ENCODE data around the gene VEGFB. TPM values are rescaled to one million over a fixed set of nuclear protein-coding genes. Genes with fewer than 3 reads are reported as not detected.
A peak's percentile ranks its signal among the peaks of the same experiment; 100 is the strongest.

VEGFB gene
- total RNA-seq, 2 donors from 2014 or later: 58.9 to 78.4 TPM

GRCh38 chr11:64239662-64240434, 5.5 kb downstream of the VEGFB start:
- Mint-ChIP-seq H3K4me3 (peak overlapping the region; percentile 76), H3K27me3 (ENCODE audit: insufficient read depth) (no peaks in the 10 kb centered on the region), H3K4me1 (peaks cover 13% of the 10 kb centered on the region), H3K36me3 (ENCODE audit: low read depth) (peaks cover 33% of the 10 kb centered on the region), H3K9me3 (no peaks in the 10 kb centered on the region), H3K27ac (peak overlapping the region; percentile 96)
- Histone ChIP-seq H3K9me3 (ENCODE audit: control insufficient read depth, low read length) (no peaks in the 10 kb centered on the region), H3K27ac (ENCODE audit: low read depth, low read length) (peak overlapping the region; percentile 74), H3K4me3 (ENCODE audit: low read length) (peak overlapping the region; percentile 95), H3K27me3 (ENCODE audit: control insufficient read depth, insufficient read depth, low read length, poor library complexity, severe bottlenecking) (no peaks in the 10 kb centered on the region), H3K9ac (ENCODE audit: extremely low read depth, low read length, poor library complexity, severe bottlenecking) (peak overlapping the region; percentile 81), H3K36me3 (ENCODE audit: control insufficient read depth, insufficient read depth, low read length) (peaks cover 28% of the 10 kb centered on the region), H3K4me1 (ENCODE audit: control insufficient read depth, insufficient read depth, low read length) (peaks cover 4% of the 10 kb centered on the region)
- WGBS, 2 experiments (ENCODE audit: insufficient coverage in 1 of 2, insufficient read length in 1 of 2): 86 to 90% methylated on average over 10 to 11 of the region's 11 CpGs
- TF ChIP-seq CTCF (conservative IDR thresholded peaks at IDR 0.05): no peak
- DNase-seq: no peak

DNA sequence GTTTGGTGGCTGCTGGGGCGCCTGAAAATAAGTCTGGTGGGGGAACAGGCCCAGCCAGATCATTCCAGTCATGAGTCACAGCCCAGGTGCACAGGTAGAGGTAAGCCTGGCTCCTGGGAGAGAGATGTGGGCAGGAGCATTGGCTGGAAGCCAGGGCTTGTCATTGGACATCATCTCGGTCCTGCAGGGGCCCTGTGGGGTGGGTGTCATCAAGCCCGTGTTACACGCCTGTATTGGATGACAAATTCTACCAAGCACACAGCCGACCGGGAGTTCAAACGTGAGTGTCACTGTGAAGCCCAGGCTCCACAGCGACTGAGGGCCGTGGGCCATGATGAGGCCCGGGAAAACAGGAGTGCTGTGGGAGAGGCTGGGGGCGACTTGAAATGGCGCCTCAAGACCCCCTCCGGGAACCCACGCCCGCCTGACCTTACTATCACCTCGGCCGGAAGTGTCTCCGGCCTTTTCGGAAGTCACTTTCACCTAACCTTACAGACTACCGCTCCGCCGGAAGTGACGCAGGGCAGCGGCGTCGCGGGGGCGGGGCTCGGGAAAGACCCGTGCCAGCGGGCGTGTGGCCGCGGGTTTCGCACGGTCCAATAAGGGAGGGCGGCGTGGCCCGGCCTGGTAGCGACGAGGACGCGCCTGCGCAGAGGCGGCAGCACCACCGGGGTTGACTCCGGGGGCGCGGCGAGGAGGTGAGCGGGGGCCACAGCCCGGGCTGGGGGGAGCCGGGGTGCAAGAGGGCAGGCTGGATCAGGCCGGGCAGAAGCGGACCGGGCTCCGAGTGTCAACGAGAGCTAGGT, 6.3 kb downstream of the VEGFB start, which contains the start of gene FKBP2:
FKBP2 (plus strand) TSS at position 661 of the 806 bp plus-strand sequence. CDS start 1,293 bp downstream, outside the sequence.
- Histone ChIP-seq H3K9ac (ENCODE audit: extremely low read depth, low read length, poor library complexity, severe bottlenecking) (peak within 1 kb of the TSS; percentile 81), H3K27me3 (ENCODE audit: control insufficient read depth, insufficient read depth, low read length, poor library complexity, severe bottlenecking) (no peaks in the 10 kb centered on the region), H3K27ac (ENCODE audit: low read depth, low read length) (peak within 1 kb of the TSS; percentile 99), H3K4me1 (ENCODE audit: control insufficient read depth, insufficient read depth, low read length) (peaks cover 4% of the 10 kb centered on the region), H3K4me3 (ENCODE audit: low read length) (peak within 1 kb of the TSS; percentile 95), H3K9me3 (ENCODE audit: control insufficient read depth, low read length) (no peaks in the 10 kb centered on the region), H3K36me3 (ENCODE audit: control insufficient read depth, insufficient read depth, low read length) (peaks cover 28% of the 10 kb centered on the region)
- Mint-ChIP-seq H3K36me3 (ENCODE audit: low read depth) (peaks cover 33% of the 10 kb centered on the region), H3K4me3 (peak within 1 kb of the TSS; percentile 76), H3K27ac (peak within 1 kb of the TSS; percentile 96), H3K27me3 (ENCODE audit: insufficient read depth) (no peaks in the 10 kb centered on the region), H3K9me3 (no peaks in the 10 kb centered on the region), H3K4me1 (peaks cover 9% of the 10 kb centered on the region)
- WGBS, 2 experiments (ENCODE audit: insufficient coverage in 1 of 2, insufficient read length in 1 of 2): 3 to 7% methylated on average over 32 to 58 of the region's 58 CpGs
- peak; percentile 99 for DNase-seq
- no peak for TF ChIP-seq CTCF (conservative IDR thresholded peaks at IDR 0.05)

DNA sequence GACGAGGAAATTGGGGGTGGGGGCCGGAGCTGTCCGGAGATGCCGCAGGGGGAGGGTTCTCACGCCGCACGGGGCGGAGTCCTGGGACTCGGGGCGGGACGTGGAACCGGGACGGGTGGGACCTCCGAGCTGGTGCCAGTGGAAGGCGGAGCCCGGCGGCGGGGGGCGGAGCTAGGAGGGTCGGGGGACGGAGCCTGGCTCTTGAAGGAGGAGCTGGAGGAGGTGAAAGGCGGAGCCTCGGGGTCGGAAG, 6.8 kb downstream of the VEGFB start:
- Histone ChIP-seq H3K27me3 (ENCODE audit: control insufficient read depth, insufficient read depth, low read length, poor library complexity, severe bottlenecking) (no peaks in the 10 kb centered on the region), H3K9me3 (ENCODE audit: control insufficient read depth, low read length) (no peaks in the 10 kb centered on the region), H3K27ac (ENCODE audit: low read depth, low read length) (peak overlapping the region; percentile 99), H3K36me3 (ENCODE audit: control insufficient read depth, insufficient read depth, low read length) (peaks cover 28% of the 10 kb centered on the region), H3K4me1 (ENCODE audit: control insufficient read depth, insufficient read depth, low read length) (peaks cover 4% of the 10 kb centered on the region), H3K4me3 (ENCODE audit: low read length) (peak overlapping the region; percentile 95), H3K9ac (ENCODE audit: extremely low read depth, low read length, poor library complexity, severe bottlenecking) (peak overlapping the region; percentile 81)
- no peak for TF ChIP-seq CTCF (conservative IDR thresholded peaks at IDR 0.05)
- DNase-seq: peak; percentile 100
- WGBS, 2 experiments (ENCODE audit: insufficient coverage in 1 of 2, insufficient read length in 1 of 2): 0% methylated on average over 24 of the region's 24 CpGs; no CpG with 5 or more reads in 1 of the 2 experiments
- Mint-ChIP-seq H3K27ac (peak overlapping the region; percentile 96), H3K36me3 (ENCODE audit: low read depth) (peaks cover 33% of the 10 kb centered on the region), H3K27me3 (ENCODE audit: insufficient read depth) (no peaks in the 10 kb centered on the region), H3K4me1 (peaks cover 9% of the 10 kb centered on the region), H3K9me3 (no peaks in the 10 kb centered on the region), H3K4me3 (peak overlapping the region; percentile 76)

All from endodermal cell (in vitro differentiated cells).